GM12878 (cell line): ENCODE measurements around the gene LRP10. TPM values are rescaled to one million over a fixed set of nuclear protein-coding genes. Genes with fewer than 3 reads are reported as not detected.

Experiments used
- ATAC-seq: fragments of 200-7000 bp; cut with Tn5 transposase; 3 replicates; pipeline ENCODE4 v1.9.1; 2020; ENCODE audit warnings: mild to moderate bottlenecking, moderate library complexity
- BruUV-seq: library from RNA; stranded (reverse); fragments of 400-500 nt; replicated peaks from 2 replicates; lab custom pipeline; 2021; lab: Mats Ljungman, UMichigan
- CTCF ChIA-PET: fragments of 300-600 bp; sonication (Branson Sonifier 250); formaldehyde crosslinking; extraction: SDS; loops from one replicate; lab custom pipeline; 2021; ENCODE audit warnings: inconsistent platforms; lab: Yijun Ruan, JAX
- POLR2A ChIA-PET: fragments of 350-600 bp; formaldehyde crosslinking; extraction: SDS; loops from one replicate; lab custom pipeline; 2021; ENCODE audit warnings: inconsistent platforms; lab: Charles Lee
- RAD21 ChIA-PET: fragments of 300-600 bp; sonication (Branson Sonifier 250); formaldehyde crosslinking; loops from one replicate; lab custom pipeline; 2023; ENCODE audit warnings: antibody characterized with exemption; ENCODE audit not compliant: unreplicated experiment; lab: Charles Lee
- SMC1A ChIA-PET: fragments of 300-600 bp; sonication (Branson Sonifier 250); formaldehyde crosslinking; loops from one replicate; lab custom pipeline; 2023; ENCODE audit not compliant: unreplicated experiment, uncharacterized antibody; lab: Charles Lee
- DNase-seq: peaks from one replicate; pipeline ENCODE4 v3.0.0-alpha.2; 2011; ENCODE audit warnings: low read depth, low spot score
- FAIRE-seq: peaks from 3 replicates; lab custom pipeline; 2011; peaks lifted over from hg19 to GRCh38; lab: Jason Lieb, UNC
- H2AFZ ChIP-seq: 2 replicates; pipeline ENCODE4 v1.6.0; 2011; ENCODE audit warnings: low read depth, low read length, control low read depth; ENCODE audit not compliant: control insufficient read depth
- H3K27ac ChIP-seq: 2 replicates; pipeline ENCODE4 v1.5.1; 2011; ENCODE audit warnings: control low read depth; ENCODE audit not compliant: control insufficient read depth, insufficient read depth
- H3K27me3 ChIP-seq, 2 experiments: replicated peaks in 1 of 2; 2 replicates each; pipeline versions ENCODE4 v1.6.0 to v1.6.1; 2011; ENCODE audit warnings: low read length in 1 of 2; ENCODE audit not compliant: control insufficient read depth in 2 of 2, insufficient read depth in 2 of 2
- H3K36me3 ChIP-seq, 2 experiments: 2 replicates each; pipeline ENCODE4 v1.5.1; 2011; ENCODE audit warnings: low read length in 1 of 2; ENCODE audit not compliant: control insufficient read depth in 2 of 2, insufficient read depth in 2 of 2
- H3K4me1 ChIP-seq: 2 replicates; pipeline ENCODE4 v1.6.1; 2011; ENCODE audit warnings: mild to moderate bottlenecking, low read length, moderate library complexity, mixed read lengths; ENCODE audit not compliant: control insufficient read depth, insufficient read depth
- H3K4me2 ChIP-seq: 2 replicates; pipeline ENCODE4 v1.6.0; 2011; ENCODE audit warnings: control low read depth; ENCODE audit not compliant: control insufficient read depth, insufficient read depth
- H3K4me3 ChIP-seq: fragments of 200-600 bp; sonication (generic); 2 replicates; pipeline ENCODE4 v1.5.1; 2016
- H3K79me2 ChIP-seq: 2 replicates; pipeline ENCODE4 v1.6.0; 2011; ENCODE audit warnings: low read length; ENCODE audit not compliant: control insufficient read depth, insufficient read depth
- H3K9ac ChIP-seq: 2 replicates; pipeline ENCODE4 v1.8.0; 2011; ENCODE audit warnings: low read length, control low read depth, mixed read lengths; ENCODE audit not compliant: control insufficient read depth, insufficient read depth
- H3K9me3 ChIP-seq: replicated peaks from 3 replicates; pipeline ENCODE4 v1.5.1; 2011; ENCODE audit warnings: mild to moderate bottlenecking, low read length; ENCODE audit not compliant: control insufficient read depth, insufficient read depth
- H4K20me1 ChIP-seq: 2 replicates; pipeline ENCODE4 v1.6.0; 2011; ENCODE audit not compliant: control insufficient read depth, insufficient read depth
- ASH2L ChIP-seq: fragments of 300-600, 200-600 bp; sonication (generic); IDR thresholded peaks from 2 replicates; pipeline ENCODE4 v1.6.1; 2017; ENCODE audit warnings: low read depth, mild to moderate bottlenecking, borderline replicate concordance
- ATF2 ChIP-seq: IDR thresholded peaks from 2 replicates; pipeline ENCODE4 v1.6.1; 2012; ENCODE audit warnings: low read length, inconsistent platforms
- EP300 ChIP-seq, 2 experiments: fragments of 150-350 bp in 1 of 2; IDR thresholded peaks; 2 replicates each; pipeline ENCODE4 v1.6.1; 2011 to 2012; ENCODE audit warnings: low read depth in 2 of 2, low read length in 2 of 2, borderline replicate concordance in 1 of 2, improper control_type of control experiment in 1 of 2, inconsistent platforms in 1 of 2; ENCODE audit not compliant: control insufficient read depth in 1 of 2
- POLR2AphosphoS2 ChIP-seq: IDR thresholded peaks from 2 replicates; pipeline ENCODE4 v1.6.1; 2011; ENCODE audit warnings: low read depth, mild to moderate bottlenecking, low read length, improper control_type of control experiment, moderate library complexity
- YY1 ChIP-seq: IDR thresholded peaks from 2 replicates; pipeline ENCODE4 v1.6.1; 2011; ENCODE audit warnings: low read depth, mild to moderate bottlenecking, low read length
- ZNF217 ChIP-seq: fragments of 450-650 bp; IDR thresholded peaks from 2 replicates; pipeline ENCODE4 v1.6.1; 2017; ENCODE audit warnings: antibody characterized with exemption, mild to moderate bottlenecking
- ZNF687 ChIP-seq: fragments of 450-650 bp; IDR thresholded peaks from 2 replicates; pipeline ENCODE4 v1.6.1; 2017; ENCODE audit warnings: mild to moderate bottlenecking, moderate library complexity
- WGBS: methylation state at CpG from one replicate; pipeline ENCODE4 v1.1.6; 2016; ENCODE audit warnings: low lambda C conversion rate; ENCODE audit not compliant: insufficient replicate concordance, insufficient coverage; ENCODE audit errors: missing lambda C conversion rate; 5-methylcytosine and 5-hydroxymethylcytosine counted together
- in situ Hi-C: fragments of 300-500 bp; cut with MboI; formaldehyde crosslinking; loops from 9 replicates; pipeline ENCODE4 v1.14.3; 2018; ENCODE audit warnings: mixed read lengths
- intact Hi-C: fragments of 100-400 bp; cut with micrococcal nuclease; formaldehyde crosslinking; loops from one replicate; pipeline ENCODE4 v1.14.2; 2022; ENCODE audit not compliant: unreplicated experiment
- polyA plus RNA-seq, 11 experiments: library from polyadenylated mRNA; depleted of rRNA in 4 of 11; unstranded in 6 of 11; stranded (reverse) in 5 of 11; fragments of >200 nt; fragmentation: Nextera tagmentation in 4 of 11; fragmentation: Illumina TruSeq in 1 of 11; extraction: Ambion mirVana in 4 of 11; extraction: Trizol in 1 of 11; gene quantifications; 1 replicate in 1 of 11; 2 replicates in 10 of 11; pipeline versions ENCODE4 v1.2.1 to v1.2.3, GENCODE V29; 2011 to 2016; ENCODE audit warnings: inconsistent platforms in 2 of 11, missing spikeins in 2 of 11, low read depth in 1 of 11
- total RNA-seq, 4 experiments: library from RNA; depleted of rRNA in 3 of 4; stranded (reverse); fragments of >200 nt in 3 of 4; fragmentation: Illumina TruSeq in 1 of 4; extraction: Trizol in 1 of 4; gene quantifications; 2 replicates each; pipeline versions ENCODE4 v1.2.1 to v1.2.3, GENCODE V29; 2013 to 2021

LRP10 gene
- total and polyA plus RNA-seq, 10 of the 15 experiments (the other 5 are each of a cell fraction or from before 2014, with no cell fraction given): 3.0 to 56.9 (median 20.9) TPM

GRCh38 chr14:22905627-22906026 lies 34.1 kb downstream of the LRP10 start:
- DNase-seq: no peak
- POLR2A ChIA-PET: no interaction called here
- RAD21 ChIA-PET: no interaction called here
- WGBS: 100% methylated on average over 4 of the region's 4 CpGs
- Histone ChIP-seq H3K4me3 (no peak overlapping the region), H2AFZ (no peak overlapping the region), H3K9ac (no peak overlapping the region), H3K4me1 (no peaks in the 10 kb centered on the region), H3K4me2 (no peak overlapping the region), H4K20me1 (no peaks in the 10 kb centered on the region), H3K9me3 (no peaks in the 10 kb centered on the region), H3K27me3 (no peaks in the 10 kb centered on the region), H3K79me2 (no peaks in the 10 kb centered on the region; the same call in 1 of the 2 replicates), H3K36me3 (peaks cover 26 to 40% of the 10 kb centered on the region in 2 experiments), H3K27ac (no peak overlapping the region)
- CTCF ChIA-PET: interaction anchor here (0.6 kb wide), 1 partner anchor 86 kb away, joined by 3 read pairs; no protein-coding TSS in a partner anchor
- intact Hi-C loops: no loop called here
- SMC1A ChIA-PET: no interaction called here
- in situ Hi-C loops: no loop called here
- FAIRE-seq: no peak
- no peak for TF ChIP-seq EP300 (IDR thresholded peaks at IDR 0.05; ENCODE audit: borderline replicate concordance in 1 of 2, control insufficient read depth in 1 of 2, low read depth in 2 of 2, low read length in 2 of 2)
- no peak for TF ChIP-seq ATF2
- TF ChIP-seq ZNF687: no peak
- TF ChIP-seq YY1: no peak
- TF ChIP-seq ZNF217: no peak
- no peak for TF ChIP-seq ASH2L
- TF ChIP-seq POLR2AphosphoS2: no peak
- no TSS peak for BruUV-seq
- no peak for ATAC-seq
